ENCODE results near the gene GNG4.

DNA sequence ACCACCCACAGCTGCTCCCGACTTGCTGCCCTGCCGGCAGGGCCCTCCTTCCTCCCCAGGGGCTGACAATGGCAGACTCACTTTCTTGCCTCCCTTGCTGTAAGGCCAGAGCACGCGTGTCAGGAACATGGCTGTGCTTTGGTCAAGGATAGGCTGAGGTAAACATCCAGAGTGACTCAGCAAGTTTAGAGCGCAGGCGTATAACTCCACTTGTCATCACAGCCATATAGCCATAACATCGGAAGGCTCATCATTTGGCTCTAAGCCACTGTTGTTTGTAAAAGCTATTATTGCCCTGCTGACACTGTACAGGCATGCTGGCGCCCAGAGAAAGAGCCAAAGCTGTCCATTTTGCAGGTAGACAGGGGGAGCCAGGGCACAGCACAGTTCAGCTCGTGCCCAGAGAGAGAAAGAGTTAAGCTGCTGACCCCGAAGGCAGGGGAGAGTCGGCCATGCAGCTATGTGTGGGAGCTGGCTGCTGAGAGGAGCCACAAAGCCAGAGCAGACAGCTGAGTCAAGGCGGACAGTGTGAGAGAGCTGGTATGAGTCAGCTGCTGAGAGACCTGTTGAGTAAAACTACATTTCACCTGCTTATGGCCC, 60.6 kb downstream of the GNG4 start:
- TF ChIP-seq, protein P1, sequence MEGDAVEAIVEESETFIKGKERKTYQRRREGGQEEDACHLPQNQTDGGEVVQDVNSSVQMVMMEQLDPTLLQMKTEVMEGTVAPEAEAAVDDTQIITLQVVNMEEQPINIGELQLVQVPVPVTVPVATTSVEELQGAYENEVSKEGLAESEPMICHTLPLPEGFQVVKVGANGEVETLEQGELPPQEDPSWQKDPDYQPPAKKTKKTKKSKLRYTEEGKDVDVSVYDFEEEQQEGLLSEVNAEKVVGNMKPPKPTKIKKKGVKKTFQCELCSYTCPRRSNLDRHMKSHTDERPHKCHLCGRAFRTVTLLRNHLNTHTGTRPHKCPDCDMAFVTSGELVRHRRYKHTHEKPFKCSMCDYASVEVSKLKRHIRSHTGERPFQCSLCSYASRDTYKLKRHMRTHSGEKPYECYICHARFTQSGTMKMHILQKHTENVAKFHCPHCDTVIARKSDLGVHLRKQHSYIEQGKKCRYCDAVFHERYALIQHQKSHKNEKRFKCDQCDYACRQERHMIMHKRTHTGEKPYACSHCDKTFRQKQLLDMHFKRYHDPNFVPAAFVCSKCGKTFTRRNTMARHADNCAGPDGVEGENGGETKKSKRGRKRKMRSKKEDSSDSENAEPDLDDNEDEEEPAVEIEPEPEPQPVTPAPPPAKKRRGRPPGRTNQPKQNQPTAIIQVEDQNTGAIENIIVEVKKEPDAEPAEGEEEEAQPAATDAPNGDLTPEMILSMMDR (conservative IDR thresholded peaks at IDR 0.05; ENCODE audit: low read length): no peak
- no peak for TF ChIP-seq EZH2phosphoT487 (IDR thresholded peaks at IDR 0.05; ENCODE audit: borderline replicate concordance)

Data from Loucy (cell line).